Stimulated activated CD4-positive, alpha-beta T cell treated with anti-CD3 and anti-CD28 coated beads, Interleukin-12 subunit alpha, Interleukin-12 subunit beta, amount 100 ng/mL, for 48 hours (primary cell): ENCODE results near the gene FLOT2.
"Not testable (repeated sequence)": the region's sequence is repeated elsewhere in the genome, so short reads cannot be mapped to it uniquely, and the experiment has no call there.

Experiments used
- DNase-seq, 3 donors: peaks; one replicate each; pipeline ENCODE4 v3.0.0-alpha.2; 2020; ENCODE audit warnings: low read depth in 2 of 3, low spot score in 1 of 3

FLOT2 gene

GRCh38 chr17:28897769-28898526 lies 415 bp upstream of the FLOT2 start:
- DNase-seq, result no peak

DNA sequence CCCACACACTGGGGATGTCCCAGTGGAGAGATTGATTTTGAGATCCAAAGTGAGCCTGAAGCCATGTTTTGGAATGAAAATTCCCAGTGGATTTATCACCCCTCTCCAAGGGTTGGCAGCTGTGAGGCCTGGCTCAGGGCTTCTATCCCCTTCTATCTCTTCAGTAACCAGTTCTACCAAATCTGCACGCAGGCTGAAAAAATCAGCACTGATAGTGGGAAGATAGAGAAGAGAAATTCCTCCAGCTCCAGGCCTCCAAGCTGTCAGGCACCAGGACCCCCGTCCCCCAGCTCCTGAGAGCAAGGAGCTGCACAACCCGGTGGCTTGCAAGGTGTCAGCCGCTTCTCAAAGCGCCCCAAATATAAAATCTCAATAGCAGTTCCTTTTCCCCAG lies 1.0 kb downstream of the FLOT2 start:
- DNase-seq, result no peak

DNA sequence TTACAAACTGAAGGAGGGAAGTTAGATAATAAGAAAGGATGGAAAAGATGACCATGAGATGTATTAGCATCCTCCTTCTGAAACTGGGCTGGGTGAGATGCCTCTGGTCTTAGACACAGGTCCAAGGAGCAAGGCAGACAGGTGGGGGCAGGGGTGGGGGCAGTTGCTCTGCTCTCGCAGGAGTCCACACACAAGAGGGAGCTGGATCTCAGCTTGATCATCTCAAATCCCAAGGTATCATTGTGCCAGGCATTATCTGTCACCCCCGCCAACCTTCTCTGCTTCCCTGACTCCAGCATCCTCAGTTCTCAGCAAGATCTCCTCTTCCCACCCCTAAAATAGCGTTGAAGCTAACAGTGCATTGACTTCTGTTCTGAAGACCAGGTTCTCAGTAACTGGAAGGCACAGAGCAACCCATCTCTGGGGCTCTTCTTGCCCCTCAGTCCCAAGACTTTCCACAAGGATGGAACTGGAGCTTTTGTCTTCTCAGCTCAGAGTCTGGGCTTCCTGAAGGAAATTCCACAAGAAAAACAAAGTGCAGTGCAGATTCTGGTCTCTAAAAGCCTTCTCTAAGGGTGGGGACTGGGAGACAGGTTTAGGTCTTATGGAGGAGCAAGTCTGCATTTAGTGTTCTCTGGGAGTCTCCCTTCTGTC lies 1.6 kb downstream of the FLOT2 start:
- DNase-seq, result no peak

DNA sequence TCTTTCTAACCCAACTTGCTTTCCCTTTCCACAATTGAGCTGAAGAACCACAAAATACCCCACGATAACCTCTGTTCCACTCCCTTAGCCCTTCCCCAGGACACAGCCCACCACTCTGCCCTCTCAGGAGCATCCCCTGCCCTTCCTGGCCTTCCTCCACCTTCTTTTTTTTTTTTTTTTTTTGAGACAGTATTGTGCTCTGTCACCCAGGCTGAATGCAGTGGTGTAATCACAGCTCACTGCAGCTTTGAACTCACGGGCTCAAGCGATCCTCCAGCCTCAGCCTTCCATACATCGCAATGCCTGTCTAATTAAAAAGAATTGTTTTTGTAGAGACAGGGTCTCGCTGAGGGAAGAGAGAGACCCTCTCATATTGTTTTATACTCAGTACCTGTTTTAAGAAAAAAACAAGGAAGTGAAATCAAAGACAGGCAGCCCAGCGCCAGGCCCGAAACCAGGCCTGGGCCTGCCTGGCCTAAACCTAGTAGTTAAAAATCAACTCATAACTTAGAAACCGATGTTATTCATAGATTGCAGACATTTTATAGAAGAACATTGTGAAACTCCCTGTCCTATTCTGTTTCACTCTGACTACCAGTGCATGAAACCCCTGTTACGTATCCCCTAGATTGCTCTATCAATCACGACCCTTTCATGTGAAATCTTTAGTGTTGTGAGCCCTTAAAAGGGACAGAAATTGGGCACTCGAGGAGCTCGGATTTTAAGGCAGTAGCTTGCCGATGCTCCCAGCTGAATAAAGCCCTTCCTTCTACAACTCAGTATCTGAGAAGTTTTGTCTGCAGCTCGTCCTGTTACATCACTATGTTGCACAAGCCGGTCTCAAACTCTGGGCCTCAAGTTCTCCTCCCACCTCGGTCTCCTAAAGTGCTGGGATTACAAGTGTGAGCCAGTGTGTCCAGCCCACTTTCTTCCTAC lies 4.0 kb downstream of the FLOT2 start:
- not testable (repeated sequence) for DNase-seq

DNA sequence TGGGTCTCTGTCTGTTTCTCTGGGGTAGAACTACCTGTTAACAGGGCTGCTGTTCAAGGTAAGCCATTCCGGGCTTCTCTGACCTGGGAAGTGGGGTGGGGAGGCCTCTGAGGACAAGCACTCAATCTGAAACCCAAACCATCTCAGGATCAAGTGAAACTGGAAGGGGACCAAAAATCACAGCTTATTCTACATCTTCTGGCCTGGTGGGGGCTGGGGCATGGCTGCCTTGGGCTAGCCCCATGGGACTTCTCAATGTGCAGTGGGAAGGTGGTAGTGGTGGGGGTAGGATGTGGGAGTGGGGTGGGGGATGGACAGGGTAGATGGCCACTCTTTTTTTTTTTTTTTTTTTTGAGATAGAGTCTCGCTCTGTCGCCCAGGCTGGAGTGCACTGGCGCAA lies 5.5 kb downstream of the FLOT2 start:
- DNase-seq, result no peak

DNA sequence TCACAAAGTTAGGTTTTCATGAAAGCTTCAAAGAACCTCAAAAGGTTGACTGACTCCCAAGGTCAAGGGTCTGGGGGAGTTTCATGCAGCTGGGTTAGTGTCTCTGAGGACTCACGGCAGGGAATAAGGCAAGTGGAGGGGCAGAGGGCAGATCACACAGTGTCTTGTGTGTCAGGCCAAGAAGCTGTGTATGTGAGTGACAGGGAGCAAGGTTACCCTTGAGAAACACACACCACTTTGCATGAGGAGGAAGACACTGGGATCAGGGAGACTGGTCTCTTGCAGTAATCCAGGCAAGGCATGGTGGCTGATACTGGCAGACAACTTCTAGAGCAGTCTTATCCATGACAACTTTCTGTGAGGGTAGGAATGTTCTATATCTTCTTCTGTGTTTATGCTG lies 6.3 kb downstream of the FLOT2 start:
- DNase-seq, result no peak

- no peak for DNase-seq
Observed at GRCh38 chr17:28889996-28890395, 7.5 kb downstream of the FLOT2 start.

GRCh38 chr17:28888832-28889231 lies 8.7 kb downstream of the FLOT2 start:
- DNase-seq, result no peak

DNA sequence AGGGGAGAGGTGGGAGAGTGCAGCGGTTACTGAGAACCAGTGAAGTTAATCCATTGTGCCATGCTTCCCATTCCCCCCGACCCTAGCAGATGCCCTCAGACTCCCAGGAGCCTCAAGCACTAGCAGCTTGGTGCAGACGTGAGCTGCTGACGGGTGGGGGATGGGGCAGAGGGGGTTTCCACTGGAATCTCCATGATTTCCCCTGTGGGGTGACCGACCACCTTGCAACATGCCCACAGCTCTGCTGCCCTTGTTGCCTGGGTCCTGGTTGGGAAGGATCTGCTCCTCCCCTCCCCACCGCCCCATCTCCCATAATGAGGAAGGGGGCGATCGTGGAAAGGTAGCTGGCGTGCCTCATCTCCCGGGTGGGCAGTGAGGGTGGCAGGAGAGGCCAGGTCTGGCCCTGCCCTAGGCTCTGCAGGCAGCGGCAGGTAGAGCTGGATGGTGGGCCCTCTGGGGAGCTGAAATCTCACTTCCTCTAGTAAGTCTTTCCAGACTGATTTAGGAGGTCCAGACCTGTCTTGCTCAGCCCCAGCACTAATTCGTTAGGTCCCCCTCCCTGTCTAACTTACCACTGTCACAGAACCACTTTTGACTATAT lies 9.6 kb downstream of the FLOT2 start:
- DNase-seq, result no peak

GRCh38 chr17:28885951-28886350 lies 11.6 kb downstream of the FLOT2 start:
- DNase-seq, result no peak

- DNase-seq, result no peak
Observed at GRCh38 chr17:28885363-28885762, 12.2 kb downstream of the FLOT2 start.

DNA sequence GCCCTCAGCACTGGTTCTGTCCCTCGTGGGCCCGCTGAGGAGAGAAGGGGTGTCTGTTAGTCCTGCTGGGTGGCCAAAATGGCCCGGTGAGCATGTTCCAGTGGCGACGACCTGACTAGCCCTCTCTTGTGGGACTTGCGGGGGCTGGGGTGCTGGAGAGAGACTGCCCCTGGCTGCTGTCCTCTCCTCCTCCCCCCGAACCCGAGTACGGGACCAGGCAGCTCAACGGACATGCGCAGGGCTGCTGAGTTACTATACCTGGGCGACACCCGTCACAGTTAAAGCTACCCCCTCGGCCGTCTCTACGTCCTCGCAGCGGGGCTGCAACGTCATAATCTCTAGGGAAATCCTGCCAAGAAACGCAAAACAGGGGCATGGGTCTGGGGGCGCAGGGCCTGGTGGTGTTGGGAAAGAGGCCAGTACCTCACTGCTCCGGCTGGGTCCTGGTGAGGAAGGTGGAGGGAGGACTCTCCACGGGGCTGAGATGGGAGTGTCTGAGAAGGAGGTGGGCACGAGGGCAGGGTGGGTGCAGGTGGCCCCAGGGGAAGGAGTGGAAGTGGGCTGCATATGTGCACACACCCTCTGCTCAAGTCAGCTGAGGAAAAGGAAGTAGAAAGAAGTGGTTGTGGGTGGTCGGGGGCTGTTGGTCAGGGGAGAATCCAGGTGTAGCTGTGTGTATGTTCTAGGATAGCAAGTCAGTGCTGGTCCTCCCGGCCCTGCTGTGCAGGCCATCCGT lies 13.4 kb downstream of the FLOT2 start:
- no peak for DNase-seq

DNA sequence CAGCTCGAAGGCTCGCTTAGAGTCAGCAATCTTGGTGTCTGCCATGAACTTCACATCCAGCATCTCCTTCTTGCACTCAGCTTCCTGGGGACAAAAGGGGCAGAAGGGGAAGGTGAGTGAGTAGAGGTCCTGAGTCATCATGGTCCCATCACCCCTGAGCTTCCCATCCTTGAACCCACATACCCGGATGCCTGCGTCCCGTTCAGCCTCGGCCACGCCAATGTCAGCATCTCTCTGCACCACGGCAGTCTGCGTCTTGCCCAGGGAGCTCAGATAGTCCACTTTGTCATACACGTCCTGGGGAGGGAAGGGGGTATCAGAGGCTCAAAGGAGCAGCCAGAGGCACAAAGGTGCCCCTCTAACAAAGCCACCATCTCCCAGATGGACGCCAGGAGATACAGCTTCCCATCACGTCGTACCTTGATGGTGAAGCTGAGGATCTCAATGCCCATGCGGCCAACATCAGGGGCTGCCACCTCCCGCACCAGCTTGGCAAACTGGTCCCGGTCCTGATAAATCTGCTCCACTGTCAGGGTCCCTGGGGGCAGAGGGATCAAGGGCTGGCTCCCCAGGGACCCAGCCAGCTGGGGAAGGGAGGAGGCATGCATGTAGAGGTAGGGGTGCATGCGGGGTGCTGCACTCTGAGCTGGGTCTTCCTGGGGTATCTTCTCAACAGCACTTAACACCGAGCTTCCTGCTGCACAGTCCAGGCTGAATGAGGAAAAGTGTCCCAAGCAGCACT lies 15.2 kb downstream of the FLOT2 start:
- DNase-seq, result no peak

DNA sequence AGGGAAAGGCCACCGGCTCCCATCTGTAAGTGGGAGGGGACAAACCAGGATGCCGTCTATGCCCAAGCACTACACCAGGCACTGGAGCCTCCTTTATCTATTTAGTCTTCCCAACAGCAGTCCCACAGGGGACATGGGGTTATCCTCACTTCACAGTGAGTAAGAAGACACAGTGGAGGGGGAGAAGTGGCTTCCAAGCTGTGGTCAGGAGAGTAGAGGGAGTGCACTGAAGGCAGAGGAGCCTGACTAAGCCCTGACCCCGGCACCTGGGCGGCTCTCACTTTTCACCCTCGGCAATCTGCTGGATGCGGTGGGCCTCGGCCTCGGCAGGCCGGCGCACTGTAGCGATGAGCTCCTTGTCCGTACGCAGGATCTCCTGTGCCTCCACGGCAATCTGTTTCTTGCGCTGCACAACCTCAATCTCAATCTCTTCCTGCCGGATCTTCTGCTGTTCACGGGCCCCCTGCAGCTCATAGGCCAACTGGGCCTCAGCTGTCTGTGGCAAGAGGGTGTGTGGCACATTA lies 15.9 kb downstream of the FLOT2 start:
- DNase-seq, result no peak

GRCh38 chr17:28880572-28880945 lies 17.0 kb downstream of the FLOT2 start:
- DNase-seq, result no peak

- no peak for DNase-seq
Observed at GRCh38 chr17:28879886-28880571, 17.5 kb downstream of the FLOT2 start.

DNA sequence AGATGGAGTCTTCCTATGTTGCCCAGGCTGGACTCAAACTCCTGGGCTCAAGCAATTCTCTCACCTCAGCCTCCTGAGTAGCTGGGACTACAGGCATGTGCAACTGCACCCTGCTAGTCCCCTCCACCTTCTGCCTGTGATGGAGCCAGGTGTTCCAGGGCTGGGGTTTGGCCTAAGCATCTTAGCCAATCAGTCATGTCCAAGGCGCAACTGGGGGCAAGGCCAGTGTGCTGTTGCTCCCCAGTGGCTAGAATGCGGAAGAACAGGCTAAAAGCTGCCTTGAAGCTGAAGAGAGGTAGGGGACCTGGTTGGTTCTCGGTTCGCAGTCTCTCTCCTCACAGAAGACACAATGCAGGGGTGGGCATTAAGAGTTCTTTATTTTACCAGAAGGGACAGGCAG lies 18.6 kb downstream of the FLOT2 start:
- no peak for DNase-seq

DNA sequence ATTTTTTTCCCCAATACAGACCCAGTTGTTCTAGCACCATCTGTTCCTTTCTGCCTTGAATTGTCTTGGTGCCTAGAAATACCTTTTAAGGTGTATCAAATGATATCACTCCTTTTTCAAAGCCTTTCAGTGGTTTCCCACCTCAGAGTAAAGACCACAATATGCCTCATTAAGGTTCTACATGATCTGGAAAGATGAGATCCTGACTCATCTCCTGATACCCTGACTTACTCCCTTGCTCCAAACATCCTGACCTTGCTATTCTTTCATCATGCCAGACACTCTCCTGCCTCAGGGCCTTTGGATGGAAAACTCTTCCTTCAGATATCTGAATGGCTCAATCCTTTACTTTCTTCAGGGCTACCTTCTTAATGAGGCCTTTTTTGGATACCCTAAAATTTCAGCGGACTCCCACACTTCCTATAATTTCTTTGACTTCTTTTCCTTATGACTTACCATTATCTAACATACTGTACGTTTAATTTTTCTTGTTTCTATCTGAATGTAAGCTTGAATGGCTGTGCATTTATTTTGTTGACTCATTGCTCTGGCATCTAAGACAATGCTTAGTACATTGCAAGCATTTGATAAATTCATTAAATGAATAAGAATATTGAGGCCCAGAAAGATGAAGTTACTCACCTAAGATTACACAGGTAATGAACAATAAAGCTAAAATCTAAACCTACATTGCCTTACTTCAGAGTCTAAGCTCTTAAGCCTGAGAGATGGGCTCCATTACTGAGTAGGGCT lies 19.2 kb downstream of the FLOT2 start:
- DNase-seq, result no peak
